Spleen (tissue), 11 donors: Measurements from ENCODE around the gene SPI1. TPM values are rescaled to one million over a fixed set of nuclear protein-coding genes. Genes with fewer than 3 reads are reported as not detected.

Experiments
- DNase-seq: peaks from one replicate; pipeline ENCODE4 v3.0.0-alpha.2; 2020
- H3K27ac ChIP-seq, 8 donors: fragments of 200-600 bp; sonication (generic) in 7 of 8; 1 replicate in 4 of 8; 2 replicates in 4 of 8; pipeline versions ENCODE4 v1.5.0 to v1.8.0; 2016 to 2021; ENCODE audit warnings: inconsistent platforms in 4 of 8, mild to moderate bottlenecking in 4 of 8, moderate library complexity in 1 of 8
- H3K27me3 ChIP-seq, 7 donors: fragments of 200-600 bp; sonication (generic) in 6 of 7; replicated peaks in 1 of 7; 1 replicate in 4 of 7; 2 replicates in 3 of 7; pipeline versions ENCODE4 v1.5.0 to v1.8.0; 2016 to 2021; ENCODE audit warnings: inconsistent platforms in 3 of 7, mild to moderate bottlenecking in 1 of 7
- H3K36me3 ChIP-seq, 6 donors: fragments of 200-600 bp; sonication (generic) in 5 of 6; 1 replicate in 4 of 6; 2 replicates in 2 of 6; pipeline versions ENCODE4 v1.5.0 to v1.8.0; 2016 to 2021; ENCODE audit warnings: inconsistent platforms in 2 of 6
- H3K4me1 ChIP-seq, 6 donors: fragments of 200-600 bp; sonication (generic) in 5 of 6; 1 replicate in 3 of 6; 2 replicates in 3 of 6; pipeline versions ENCODE4 v1.5.0 to v1.8.0; 2016 to 2021; ENCODE audit warnings: inconsistent platforms in 3 of 6
- H3K4me3 ChIP-seq, 8 donors: fragments of 200-600 bp; sonication (generic) in 7 of 8; 1 replicate in 4 of 8; 2 replicates in 4 of 8; pipeline versions ENCODE4 v1.5.0 to v1.8.0; 2016 to 2021; ENCODE audit warnings: inconsistent platforms in 4 of 8, mild to moderate bottlenecking in 4 of 8, moderate library complexity in 2 of 8
- H3K9me3 ChIP-seq, 8 donors: fragments of 200-600 bp; sonication (generic) in 7 of 8; 1 replicate in 4 of 8; 2 replicates in 4 of 8; pipeline versions ENCODE4 v1.5.0 to v1.8.0; 2016 to 2021; ENCODE audit warnings: inconsistent platforms in 4 of 8
- POLR2A ChIP-seq, 3 donors: fragments of 450-650 bp; IDR thresholded peaks; one replicate each; pipeline ENCODE4 v1.5.1; 2017; ENCODE audit warnings: antibody characterized with exemption in 3 of 3, mild to moderate bottlenecking in 1 of 3
- POLR2AphosphoS5 ChIP-seq, 3 donors: sonication (generic); formaldehyde crosslinking; IDR thresholded peaks; one replicate each; pipeline ENCODE4 v1.5.1; 2017; ENCODE audit warnings: antibody characterized with exemption in 3 of 3
- WGBS, 5 donors: extraction: QIAGEN DNeasy Blood & Tissue Kit in 3 of 5; methylation state at CpG; one replicate each; pipeline versions ENCODE4 v1.1.5 to v1.1.7; 2013 to 2018; 5-methylcytosine and 5-hydroxymethylcytosine counted together
- intact Hi-C: fragments of 100-400 bp; cut with DNase I; formaldehyde crosslinking; loops from one replicate; pipeline ENCODE4 v1.15.0; 2023; ENCODE audit warnings: low total_unique reads
- polyA plus RNA-seq, 3 donors: library from polyadenylated mRNA; stranded (reverse); fragments of 200-250 nt; gene quantifications; one replicate each; pipeline ENCODE4 v1.2.1, GENCODE V29; 2013
- total RNA-seq, 7 donors: library from RNA; depleted of rRNA in 3 of 7; stranded (reverse); fragments of >200 nt in 3 of 7; fragmentation: NEBNext Ultra II Directional in 4 of 7; extraction: Animal tissue kit (Norgen Biotek cat#: 25700) in 4 of 7; gene quantifications; one replicate each; pipeline versions ENCODE4 v1.1.0 to v1.2.1, GENCODE V29; 2016 to 2021
- TF ChIP-seq, protein P1 (sequence below), 11 experiments: fragments of 200-600 bp in 7 of 11; fragments of 450-650 bp in 4 of 11; sonication (generic) in 4 of 11; IDR thresholded peaks in 8 of 11; conservative IDR thresholded peaks in 3 of 11; 1 replicate in 7 of 11; 2 replicates in 4 of 11; pipeline versions ENCODE4 v1.4.0 to v1.8.0; 2016 to 2021; ENCODE audit warnings: antibody characterized with exemption in 11 of 11, inconsistent platforms in 4 of 11, mild to moderate bottlenecking in 1 of 11
- donor health status: healthy with polysubstance abuse.
- donor health status: DM: no; HTN: no; CAD: no; lungs with moderate emphysema.
- donor health status: DM: no; HTN: no; CAD: no.
- donor health status: Bipolar disorder and iron deficiency.
- donor health status: healthy.
- donor health status: DM: no; HTN: no; CAD: no.
- donor health status: DM: yes; HTN: yes; CAD: no.

The SPI1 gene
- total and polyA plus RNA-seq, 10 donors = 84.2 to 366 (median 168) TPM

DNA sequence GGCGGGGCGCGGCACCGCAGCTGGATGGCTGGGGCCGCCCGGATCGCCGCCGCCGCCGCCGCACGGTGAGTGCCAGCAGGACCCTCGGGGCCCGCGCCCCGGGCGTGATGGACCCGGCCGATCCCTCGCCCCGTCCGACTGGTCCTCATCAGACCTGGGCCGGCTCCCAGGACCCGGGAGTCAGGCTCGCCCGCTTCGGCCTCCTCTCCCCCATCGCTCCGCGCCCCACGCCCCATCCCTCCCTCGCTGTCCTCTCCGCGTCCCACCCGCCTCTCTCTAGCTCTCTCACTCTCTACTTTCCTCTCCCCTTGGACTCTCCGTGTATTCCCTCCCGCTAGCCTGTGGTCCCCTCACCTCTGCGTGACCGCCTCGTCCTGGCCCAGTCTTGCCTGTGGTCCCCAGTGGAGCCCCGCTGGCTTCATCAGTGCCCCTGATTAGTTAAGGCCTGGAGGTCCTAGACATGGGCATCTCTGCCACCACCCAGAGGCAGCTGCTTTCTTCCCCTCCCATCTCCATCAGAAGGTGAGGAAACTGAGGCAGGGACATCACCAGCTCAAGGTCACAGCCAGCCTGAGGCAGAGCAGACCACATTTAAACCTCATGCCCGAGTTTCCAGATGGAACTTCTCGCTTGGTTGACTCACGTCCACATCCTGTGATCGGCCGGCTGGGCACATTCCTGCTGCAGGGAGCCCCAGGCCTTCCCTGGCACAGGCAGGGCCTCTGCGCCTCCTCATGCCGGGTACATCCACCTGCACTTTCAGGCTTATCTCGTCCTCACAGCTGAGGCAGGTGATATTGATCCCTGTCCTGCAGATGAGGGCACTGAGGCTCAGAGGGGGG lies 30.5 kb upstream of the SPI1 start:
- 9 to 15% (median 10%) methylated on average over 33 to 50 of the region's 50 CpGs for WGBS, 5 donors
- no peaks in the 10 kb centered on the region for H3K9me3 ChIP-seq
- DNase-seq = peak; percentile 96
- intact Hi-C loops = no loop called here
- peak overlapping the region; percentile 48 to 84 (median 55) for H3K4me3 ChIP-seq
- peaks cover 0 to 37% (median 11%) of the 10 kb centered on the region in 6 donors for H3K36me3 ChIP-seq
- peaks cover 20 to 63% (median 44%) of the 10 kb centered on the region in 6 donors for H3K4me1 ChIP-seq
- H3K27ac ChIP-seq = peak overlapping the region; percentile 64 to 96 (median 94)
- TF ChIP-seq POLR2A (IDR thresholded peaks at IDR 0.05) (no peak), POLR2AphosphoS5 (IDR thresholded peaks at IDR 0.05) (no peak)
- TF ChIP-seq, protein P1, sequence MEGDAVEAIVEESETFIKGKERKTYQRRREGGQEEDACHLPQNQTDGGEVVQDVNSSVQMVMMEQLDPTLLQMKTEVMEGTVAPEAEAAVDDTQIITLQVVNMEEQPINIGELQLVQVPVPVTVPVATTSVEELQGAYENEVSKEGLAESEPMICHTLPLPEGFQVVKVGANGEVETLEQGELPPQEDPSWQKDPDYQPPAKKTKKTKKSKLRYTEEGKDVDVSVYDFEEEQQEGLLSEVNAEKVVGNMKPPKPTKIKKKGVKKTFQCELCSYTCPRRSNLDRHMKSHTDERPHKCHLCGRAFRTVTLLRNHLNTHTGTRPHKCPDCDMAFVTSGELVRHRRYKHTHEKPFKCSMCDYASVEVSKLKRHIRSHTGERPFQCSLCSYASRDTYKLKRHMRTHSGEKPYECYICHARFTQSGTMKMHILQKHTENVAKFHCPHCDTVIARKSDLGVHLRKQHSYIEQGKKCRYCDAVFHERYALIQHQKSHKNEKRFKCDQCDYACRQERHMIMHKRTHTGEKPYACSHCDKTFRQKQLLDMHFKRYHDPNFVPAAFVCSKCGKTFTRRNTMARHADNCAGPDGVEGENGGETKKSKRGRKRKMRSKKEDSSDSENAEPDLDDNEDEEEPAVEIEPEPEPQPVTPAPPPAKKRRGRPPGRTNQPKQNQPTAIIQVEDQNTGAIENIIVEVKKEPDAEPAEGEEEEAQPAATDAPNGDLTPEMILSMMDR (IDR thresholded peaks at IDR 0.05 in 8 of 11, conservative IDR thresholded peaks at IDR 0.05 in 3 of 11) = no peak
- H3K27me3 ChIP-seq = no peaks in the 10 kb centered on the region

DNA sequence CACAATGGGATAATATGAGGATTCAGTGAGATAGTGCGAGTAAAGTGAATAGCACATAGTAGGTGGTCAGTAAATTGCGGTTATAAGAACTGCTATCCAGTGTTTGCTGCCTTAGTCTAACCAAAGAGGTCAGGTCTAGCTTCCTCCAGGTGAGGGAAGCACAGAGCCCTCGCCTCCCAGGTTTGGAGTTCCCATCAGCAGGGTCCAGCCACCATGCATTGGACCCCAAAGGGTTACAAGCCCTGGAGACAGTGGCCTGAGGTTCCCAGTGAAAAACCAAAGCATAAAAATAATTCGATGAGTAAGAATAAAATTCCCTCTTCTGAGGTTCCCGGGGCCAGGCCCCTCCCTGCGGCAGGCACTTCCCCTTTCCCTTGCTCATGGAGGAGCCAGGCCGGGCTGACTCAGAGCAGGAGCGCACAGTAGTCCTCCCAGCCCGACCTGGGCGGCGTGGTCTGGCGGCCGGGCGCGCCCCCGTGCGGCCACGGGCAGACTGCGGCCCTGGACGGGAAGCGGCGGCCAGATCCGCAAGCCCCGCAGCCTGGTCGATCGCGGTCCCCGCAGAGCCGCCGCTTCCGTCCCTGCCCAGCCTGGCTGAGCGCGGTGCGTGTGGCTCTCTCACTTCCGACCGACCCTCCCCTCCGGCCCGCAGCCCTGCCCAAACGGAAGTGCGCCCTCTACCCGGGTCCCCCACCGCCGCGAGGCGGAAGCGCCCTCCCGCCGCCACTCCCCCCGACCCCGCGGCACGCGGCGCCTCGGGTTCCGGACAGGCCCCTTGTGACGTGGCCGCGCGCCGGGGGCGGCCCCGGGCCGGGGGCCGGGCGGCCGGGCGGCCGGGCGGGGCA lies 29.6 kb upstream of the SPI1 start, which contains the start of gene SLC39A13:
SLC39A13 (plus strand) TSS at position 845 of the 845 bp plus-strand sequence. CDS start 1,505 bp downstream, outside the sequence.
- Histone ChIP-seq H3K9me3 (no peaks in the 10 kb centered on the region), H3K4me1 (peaks cover 20 to 72% (median 47%) of the 10 kb centered on the region in 6 donors), H3K27ac (peak within 1 kb of the TSS; percentile 88 to 96 (median 94)), H3K36me3 (peaks cover 0 to 28% (median 3%) of the 10 kb centered on the region in 6 donors), H3K27me3 (no peaks in the 10 kb centered on the region), H3K4me3 (peak within 1 kb of the TSS; percentile 48 to 84 (median 55))
- WGBS, 5 donors = 1 to 10% (median 2%) methylated on average over 7 to 70 of the region's 70 CpGs
- intact Hi-C loops = no loop called here
- TF ChIP-seq, protein P1 (IDR thresholded peaks at IDR 0.05 in 8 of 11, conservative IDR thresholded peaks at IDR 0.05 in 3 of 11) = peak; percentile 88 to 99 (median 95)
- TF ChIP-seq POLR2A (IDR thresholded peaks at IDR 0.05) (peak; percentile 29 to 68 (median 56)), POLR2AphosphoS5 (IDR thresholded peaks at IDR 0.05) (peak; percentile 95)
- DNase-seq = peak; percentile 99

DNA sequence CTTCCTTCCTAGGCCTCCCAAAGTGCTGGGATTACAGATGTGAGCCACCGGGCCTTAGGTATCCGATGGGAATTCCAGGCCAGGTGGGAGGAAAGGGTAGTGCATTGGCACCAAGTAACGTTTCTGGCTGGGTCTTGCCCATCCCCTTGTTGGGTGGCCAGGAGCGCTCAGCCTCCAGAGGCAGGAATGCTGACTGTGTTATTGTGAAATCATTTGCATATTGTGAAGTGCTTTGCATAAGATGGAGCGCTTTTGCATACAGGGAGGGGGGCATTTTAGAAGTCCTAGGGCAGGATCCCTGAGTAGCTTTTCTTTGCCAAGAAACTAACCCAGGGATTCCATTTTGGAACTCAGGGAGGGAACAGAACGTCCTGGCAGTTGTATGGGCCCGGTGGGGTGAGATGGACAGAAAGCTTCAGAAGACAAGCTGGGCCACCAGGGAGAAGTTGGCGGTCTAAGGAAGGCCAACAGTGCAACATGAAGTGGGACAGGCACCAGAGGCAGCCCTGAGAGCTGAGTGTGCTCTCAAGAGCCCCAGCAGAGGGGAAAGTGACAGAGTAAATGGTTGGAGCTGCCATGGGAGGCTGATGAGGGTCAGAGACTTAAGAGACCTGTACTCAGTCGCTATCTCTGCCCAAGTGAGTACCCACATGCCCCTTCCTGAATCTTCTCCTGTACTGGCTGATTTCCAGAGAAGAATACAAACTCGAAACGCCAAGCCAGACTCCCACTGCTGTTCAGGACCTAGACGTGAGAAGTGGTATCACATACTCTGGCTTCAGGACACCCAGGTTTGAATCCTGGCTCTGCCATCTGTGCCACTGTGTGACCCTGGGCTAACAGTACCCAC lies 28.8 kb upstream of the SPI1 start:
- DNase-seq = no peak
- intact Hi-C loops = no loop called here
- peak overlapping the region; percentile 38 to 84 (median 54) for H3K4me3 ChIP-seq
- H3K4me1 ChIP-seq = peaks cover 19 to 71% (median 45%) of the 10 kb centered on the region in 6 donors
- H3K9me3 ChIP-seq = no peaks in the 10 kb centered on the region
- peaks cover 0 to 20% (median 2%) of the 10 kb centered on the region in 6 donors for H3K36me3 ChIP-seq
- TF ChIP-seq POLR2AphosphoS5 (IDR thresholded peaks at IDR 0.05) (peak in 1 of 3 donors; percentile 59), POLR2A (IDR thresholded peaks at IDR 0.05) (no peak)
- TF ChIP-seq, protein P1 (IDR thresholded peaks at IDR 0.05 in 8 of 11, conservative IDR thresholded peaks at IDR 0.05 in 3 of 11) = peak in 1 of 11 experiments; percentile 11
- H3K27me3 ChIP-seq = no peaks in the 10 kb centered on the region
- WGBS, 5 donors = 41 to 56% (median 49%) methylated on average over 12 of the region's 12 CpGs
- peak overlapping the region; percentile 88 to 96 (median 94) for H3K27ac ChIP-seq
